Adrenal gland (tissue), 5 donors: Measurements from ENCODE around the gene DCAF15.

Source experiments
- CTCF ChIP-seq, 6 experiments: fragments of 450-650 bp in 4 of 6; fragments of 200-600 bp in 2 of 6; sonication (generic) in 1 of 6; IDR thresholded peaks; 1 replicate in 5 of 6; 2 replicates in 1 of 6; pipeline versions ENCODE4 v1.5.1 to v1.8.0; 2016 to 2021; ENCODE audit warnings: antibody characterized with exemption in 6 of 6, mild to moderate bottlenecking in 2 of 6, moderate library complexity in 1 of 6
- POLR2A ChIP-seq, 2 donors: fragments of 450-650 bp; IDR thresholded peaks; one replicate each; pipeline ENCODE4 v1.6.1; 2017; ENCODE audit warnings: antibody characterized with exemption in 2 of 2, mild to moderate bottlenecking in 2 of 2, moderate library complexity in 1 of 2
- donor health status: DM: no; HTN: no; CAD: no.

DNA sequence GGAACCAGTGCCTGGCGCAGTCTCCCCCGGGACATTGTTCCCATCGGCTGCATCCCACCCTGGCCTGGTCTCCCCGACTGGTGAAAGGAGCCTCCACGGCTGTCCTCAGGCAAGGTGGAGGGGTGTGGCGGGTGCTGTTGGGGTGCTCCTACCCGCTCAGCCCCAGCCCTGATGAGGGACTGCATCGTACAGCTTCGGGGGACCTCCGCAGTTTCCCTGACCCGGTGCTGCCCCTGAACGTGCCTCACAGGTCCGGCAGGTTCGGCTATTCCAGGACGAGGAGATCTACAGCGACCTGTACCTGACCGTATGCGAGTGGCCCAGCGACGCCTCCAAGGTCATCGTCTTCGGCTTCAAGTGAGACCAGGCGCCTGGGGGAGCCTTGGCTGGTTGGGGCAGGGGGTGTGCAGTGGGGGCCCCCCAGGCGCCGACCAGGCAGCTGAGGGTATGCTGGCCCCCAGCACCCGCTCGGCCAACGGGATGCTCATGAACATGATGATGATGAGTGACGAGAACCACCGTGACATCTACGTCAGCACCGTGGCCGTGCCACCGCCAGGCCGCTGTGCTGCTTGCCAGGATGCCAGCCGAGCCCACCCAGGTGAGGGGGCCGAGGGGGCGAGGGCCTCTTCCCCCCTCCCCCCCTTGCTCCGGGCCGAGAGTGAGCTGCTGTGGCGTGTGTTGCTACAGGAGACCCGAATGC is 3.5 kb downstream of the DCAF15 start:
- TF ChIP-seq CTCF (IDR thresholded peaks at IDR 0.05), result no peak
- no peak for TF ChIP-seq POLR2A (IDR thresholded peaks at IDR 0.05)
